DOHH2 (cell line): Measurements from ENCODE around the gene MTG1.

Source experiments
- H3F3A ChIP-seq: fragments of 200-600 bp; sonication (generic), shearing (Covaris generic); 2 replicates; pipeline ENCODE4 v1.6.0; 2016; ENCODE audit warnings: antibody characterized with exemption, mild to moderate bottlenecking; ENCODE audit not compliant: control insufficient read depth, insufficient read depth
- H3K27ac ChIP-seq: fragments of 200-600 bp; sonication (generic); 2 replicates; pipeline ENCODE4 v1.5.1; 2014; ENCODE audit warnings: low read depth, mild to moderate bottlenecking, low read length, moderate library complexity
- H3K27me3 ChIP-seq: fragments of 200-600 bp; sonication (generic); 2 replicates; pipeline ENCODE4 v1.6.1; 2014; ENCODE audit warnings: mild to moderate bottlenecking, low read length, mixed read lengths; ENCODE audit not compliant: control insufficient read depth
- H3K36me3 ChIP-seq: fragments of 200-600 bp; sonication (generic); 2 replicates; pipeline ENCODE4 v1.6.1; 2014; ENCODE audit warnings: mild to moderate bottlenecking, low read length, moderate library complexity, mixed read lengths; ENCODE audit not compliant: control insufficient read depth
- H3K4me1 ChIP-seq: fragments of 200-600 bp; sonication (generic); 2 replicates; pipeline ENCODE4 v1.6.1; 2014; ENCODE audit warnings: mild to moderate bottlenecking, low read length, mixed read lengths; ENCODE audit not compliant: control insufficient read depth
- H3K4me2 ChIP-seq: fragments of 200-600 bp; sonication (generic); 2 replicates; pipeline ENCODE4 v1.6.0; 2014; ENCODE audit warnings: mild to moderate bottlenecking, low read length, moderate library complexity
- H3K4me3 ChIP-seq: fragments of 200-600 bp; sonication (generic); 2 replicates; pipeline ENCODE4 v1.5.1; 2014; ENCODE audit warnings: mild to moderate bottlenecking, low read length, mixed read lengths
- H3K79me2 ChIP-seq: fragments of 200-600 bp; sonication (generic); 2 replicates; pipeline ENCODE4 v1.6.1; 2014; ENCODE audit warnings: mild to moderate bottlenecking, low read length, mixed read lengths; ENCODE audit not compliant: control insufficient read depth
- H3K9me2 ChIP-seq: fragments of 200-600 bp; sonication (generic); replicated peaks from 2 replicates; pipeline ENCODE4 v1.6.1; 2014; ENCODE audit warnings: mild to moderate bottlenecking, low read length, mixed read lengths; ENCODE audit not compliant: control insufficient read depth
- H3K9me3 ChIP-seq: fragments of 200-600 bp; sonication (generic); 2 replicates; pipeline ENCODE4 v1.6.1; 2014; ENCODE audit warnings: antibody characterized with exemption, low read length, mixed read lengths; ENCODE audit not compliant: control insufficient read depth, insufficient read depth
- H4K20me1 ChIP-seq: fragments of 200-600 bp; sonication (generic); 2 replicates; pipeline ENCODE4 v1.6.0; 2014; ENCODE audit warnings: low read depth, mild to moderate bottlenecking, antibody characterized with exemption, low read length, moderate library complexity; ENCODE audit not compliant: control insufficient read depth, insufficient read depth
- CTCF ChIP-seq: fragments of 200-600 bp; sonication (generic); IDR thresholded peaks from one replicate; pipeline ENCODE4 v1.5.1; 2014; ENCODE audit warnings: antibody characterized with exemption, mild to moderate bottlenecking, low read depth, low read length; ENCODE audit not compliant: poor library complexity, severe bottlenecking
- EZH2phosphoT487 ChIP-seq: fragments of 200-600 bp; sonication (generic); IDR thresholded peaks from 2 replicates; pipeline ENCODE4 v1.6.1; 2017; ENCODE audit warnings: borderline replicate concordance, mild to moderate bottlenecking, antibody characterized with exemption, low read length, moderate library complexity, mixed read lengths

MTG1 gene

DNA sequence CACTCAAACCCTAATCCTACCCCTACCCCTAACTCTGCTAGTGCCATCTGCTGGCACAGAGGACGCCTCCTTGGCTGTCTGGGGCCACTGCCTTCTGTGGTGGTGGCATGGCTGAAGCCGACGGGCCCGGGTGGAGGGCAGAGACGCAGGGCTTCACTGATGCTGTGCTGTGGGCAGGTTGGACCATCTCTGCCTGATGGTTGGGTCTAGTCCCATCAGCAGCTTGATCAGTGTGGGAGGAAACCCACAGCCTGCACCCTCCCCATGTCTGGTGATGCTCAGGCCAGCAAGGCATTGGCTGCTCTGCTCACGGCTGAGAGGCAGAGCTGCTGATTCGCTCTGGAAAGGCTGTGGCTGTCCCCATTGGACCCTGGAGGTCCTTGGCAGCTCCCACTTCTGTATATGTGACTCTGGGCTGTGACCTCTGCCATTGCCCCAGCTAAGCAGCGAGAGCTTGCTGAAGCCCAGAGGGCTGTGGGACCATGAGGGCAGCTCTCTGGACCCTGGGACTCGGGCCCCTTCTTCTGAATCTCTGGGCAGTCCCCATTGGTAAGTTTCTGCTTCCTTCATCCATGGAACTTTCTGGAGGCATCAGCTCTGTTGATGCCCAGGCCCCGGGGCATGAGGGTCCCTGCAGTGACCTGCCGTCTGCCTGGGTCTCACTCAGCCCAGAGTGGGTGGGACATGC lies 59.7 kb downstream of the MTG1 start, which contains the start of gene SCART1:
SCART1 (plus strand) TSS at position 430 of the 688 bp plus-strand sequence; CDS start at position 483, 53 bp downstream.
- H3K27me3 ChIP-seq = no peaks in the 10 kb centered on the region
- no peaks in the 10 kb centered on the region for H3K4me1 ChIP-seq
- no peaks in the 10 kb centered on the region for H3K79me2 ChIP-seq
- peaks cover 4% of the 10 kb centered on the region; the same call in 1 of the 2 replicates for H3K9me3 ChIP-seq
- TF ChIP-seq EZH2phosphoT487 (no peak), CTCF (no peak)
- H3K9me2 ChIP-seq = no peaks in the 10 kb centered on the region
- H3K4me2 ChIP-seq = no peak within 1 kb of the TSS
- no peak within 1 kb of the TSS for H3K4me3 ChIP-seq
- H3K36me3 ChIP-seq = no peaks in the 10 kb centered on the region
- H3F3A ChIP-seq = no peaks in the 10 kb centered on the region
- no peak within 1 kb of the TSS for H3K27ac ChIP-seq
- no peaks in the 10 kb centered on the region for H4K20me1 ChIP-seq

DNA sequence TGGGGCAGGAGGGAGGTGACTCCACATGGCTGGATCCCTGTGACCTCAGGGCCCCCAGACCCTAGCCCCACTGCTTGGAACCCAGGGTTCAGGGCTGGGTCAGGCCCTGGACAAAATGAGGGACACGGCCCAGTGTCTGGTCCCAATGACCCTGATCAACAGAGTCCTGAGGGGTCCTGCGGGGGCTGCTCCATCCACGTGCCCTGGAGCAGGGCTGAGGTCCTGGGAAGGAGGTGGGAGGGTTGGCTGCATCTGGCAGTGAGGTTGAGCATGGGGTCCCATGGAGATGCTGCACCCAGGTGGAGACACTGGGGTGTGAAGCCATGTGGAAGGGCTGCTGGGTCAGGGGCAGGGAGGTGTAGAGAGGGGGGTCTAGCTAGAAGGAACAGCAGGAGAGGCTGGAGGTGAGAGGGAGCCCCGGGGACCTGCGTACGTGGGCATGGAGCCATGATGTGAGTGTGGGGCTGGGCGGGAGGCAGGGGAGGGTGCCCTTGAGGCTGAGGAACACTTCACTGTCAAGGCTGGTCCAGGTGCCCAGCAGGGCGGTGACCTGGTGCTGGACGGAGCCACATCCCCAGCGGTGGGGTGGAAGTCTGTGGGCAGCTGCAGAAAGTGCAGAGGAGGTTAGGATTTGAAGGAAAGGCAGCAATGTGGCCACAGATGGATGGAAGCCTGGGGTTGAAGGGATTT lies 60.4 kb downstream of the MTG1 start:
- no peak overlapping the region for H3K4me3 ChIP-seq
- H3K79me2 ChIP-seq = no peaks in the 10 kb centered on the region
- no peaks in the 10 kb centered on the region for H3K4me1 ChIP-seq
- TF ChIP-seq EZH2phosphoT487 (no peak), CTCF (no peak)
- H3K36me3 ChIP-seq = no peaks in the 10 kb centered on the region
- no peaks in the 10 kb centered on the region for H3F3A ChIP-seq
- H3K27me3 ChIP-seq = no peaks in the 10 kb centered on the region
- no peaks in the 10 kb centered on the region for H3K9me2 ChIP-seq
- H3K9me3 ChIP-seq = no peaks in the 10 kb centered on the region
- H3K27ac ChIP-seq = no peak overlapping the region
- H4K20me1 ChIP-seq = no peaks in the 10 kb centered on the region
- H3K4me2 ChIP-seq = no peak overlapping the region

- Histone ChIP-seq H4K20me1 (no peaks in the 10 kb centered on the region), H3K27me3 (no peaks in the 10 kb centered on the region), H3K9me3 (no peaks in the 10 kb centered on the region), H3F3A (no peaks in the 10 kb centered on the region), H3K4me1 (no peaks in the 10 kb centered on the region), H3K36me3 (no peaks in the 10 kb centered on the region), H3K79me2 (no peaks in the 10 kb centered on the region), H3K27ac (no peak overlapping the region), H3K4me3 (no peak overlapping the region), H3K4me2 (no peak overlapping the region), H3K9me2 (no peaks in the 10 kb centered on the region)
- TF ChIP-seq CTCF = no peak
- no peak for TF ChIP-seq EZH2phosphoT487
These were observed 61.2 kb downstream of the MTG1 start for GRCh38 chr10:133455196-133455595.
